Activated naive CD8-positive, alpha-beta T cell treated with anti-CD3 and anti-CD28 coated beads, Interleukin-2, amount 50 U/mL, for 24 hours (primary cell): ENCODE measurements around the gene PPFIBP2.

ENCODE experiments used
- ATAC-seq: fragments of 150-1000 bp; cut with Tn5 transposase; one replicate; pipeline ENCODE4 v1.10.0; 2021
- DNase-seq: peaks from one replicate; pipeline ENCODE4 v3.0.0; 2021
- H3K27ac Mint-ChIP-seq: one replicate; pipeline ENCODE4 v1.8.0; 2021; ENCODE audit warnings: mild to moderate bottlenecking, mixed read lengths
- H3K27me3 Mint-ChIP-seq: one replicate; pipeline ENCODE4 v1.8.0; 2021; ENCODE audit warnings: mixed read lengths
- H3K36me3 Mint-ChIP-seq: one replicate; pipeline ENCODE4 v1.8.0; 2021; ENCODE audit warnings: low read depth, mixed read lengths
- H3K4me1 Mint-ChIP-seq: one replicate; pipeline ENCODE4 v1.8.0; 2021; ENCODE audit warnings: mixed read lengths
- H3K4me3 Mint-ChIP-seq: one replicate; pipeline ENCODE4 v1.8.0; 2021; ENCODE audit warnings: mild to moderate bottlenecking, moderate library complexity, mixed read lengths
- H3K9me3 Mint-ChIP-seq: one replicate; pipeline ENCODE4 v1.8.0; 2021; ENCODE audit warnings: mixed read lengths

Gene PPFIBP2

GRCh38 chr11:7579361-7579791 is 65.6 kb downstream of the PPFIBP2 start:
- Mint-ChIP-seq H3K4me3 (no peak overlapping the region), H3K36me3 (peaks cover 3% of the 10 kb centered on the region), H3K27me3 (peaks cover 46% of the 10 kb centered on the region), H3K27ac (no peak overlapping the region), H3K4me1 (peaks cover 37% of the 10 kb centered on the region), H3K9me3 (no peaks in the 10 kb centered on the region)
- DNase-seq (no peak), ATAC-seq (no peak)

- ATAC-seq (no peak), DNase-seq (no peak)
- Mint-ChIP-seq H3K36me3 (peaks cover 3% of the 10 kb centered on the region), H3K27ac (no peak overlapping the region), H3K27me3 (peaks cover 29% of the 10 kb centered on the region), H3K9me3 (no peaks in the 10 kb centered on the region), H3K4me1 (peaks cover 29% of the 10 kb centered on the region), H3K4me3 (no peak overlapping the region)
These were observed 67.3 kb downstream of the PPFIBP2 start for GRCh38 chr11:7581021-7581590.

- peaks cover 18% of the 10 kb centered on the region for H3K4me1 Mint-ChIP-seq
- H3K9me3 Mint-ChIP-seq = no peaks in the 10 kb centered on the region
- peaks cover 3% of the 10 kb centered on the region for H3K36me3 Mint-ChIP-seq
- H3K27me3 Mint-ChIP-seq = peaks cover 19% of the 10 kb centered on the region
- H3K4me3 Mint-ChIP-seq = no peak overlapping the region
- ATAC-seq = no peak
- DNase-seq = no peak
- H3K27ac Mint-ChIP-seq = no peak overlapping the region
These were observed 68.7 kb downstream of the PPFIBP2 start for GRCh38 chr11:7582338-7582985.

GRCh38 chr11:7583248-7583647 is 69.4 kb downstream of the PPFIBP2 start:
- peaks cover 3% of the 10 kb centered on the region for H3K36me3 Mint-ChIP-seq
- DNase-seq = no peak
- no peaks in the 10 kb centered on the region for H3K9me3 Mint-ChIP-seq
- ATAC-seq = peak; percentile 30
- H3K4me1 Mint-ChIP-seq = peaks cover 10% of the 10 kb centered on the region
- no peak overlapping the region for H3K27ac Mint-ChIP-seq
- peaks cover 16% of the 10 kb centered on the region for H3K27me3 Mint-ChIP-seq
- H3K4me3 Mint-ChIP-seq = no peak overlapping the region

GRCh38 chr11:7584910-7585309 is 71.1 kb downstream of the PPFIBP2 start:
- ATAC-seq = no peak
- Mint-ChIP-seq H3K4me1 (peaks cover 3% of the 10 kb centered on the region), H3K4me3 (no peak overlapping the region), H3K27me3 (peaks cover 7% of the 10 kb centered on the region), H3K36me3 (peaks cover 3% of the 10 kb centered on the region), H3K27ac (no peak overlapping the region), H3K9me3 (no peaks in the 10 kb centered on the region)
- DNase-seq = no peak

GRCh38 chr11:7585816-7586215 is 72.0 kb downstream of the PPFIBP2 start:
- Mint-ChIP-seq H3K4me1 (peaks cover 3% of the 10 kb centered on the region), H3K27me3 (peaks cover 5% of the 10 kb centered on the region), H3K27ac (no peak overlapping the region), H3K4me3 (no peak overlapping the region), H3K36me3 (peaks cover 3% of the 10 kb centered on the region), H3K9me3 (no peaks in the 10 kb centered on the region)
- ATAC-seq = no peak
- DNase-seq = no peak

GRCh38 chr11:7586376-7586775 is 72.6 kb downstream of the PPFIBP2 start:
- ATAC-seq = no peak
- Mint-ChIP-seq H3K9me3 (no peaks in the 10 kb centered on the region), H3K27ac (no peak overlapping the region), H3K4me3 (no peak overlapping the region), H3K36me3 (peaks cover 3% of the 10 kb centered on the region), H3K4me1 (peaks cover 3% of the 10 kb centered on the region), H3K27me3 (peaks cover 5% of the 10 kb centered on the region)
- DNase-seq = no peak

GRCh38 chr11:7587712-7588111 is 73.9 kb downstream of the PPFIBP2 start:
- DNase-seq (no peak), ATAC-seq (no peak)
- Mint-ChIP-seq H3K4me1 (peaks cover 17% of the 10 kb centered on the region), H3K27ac (no peak overlapping the region), H3K36me3 (peaks cover 3% of the 10 kb centered on the region), H3K27me3 (peaks cover 5% of the 10 kb centered on the region), H3K4me3 (no peak overlapping the region), H3K9me3 (no peaks in the 10 kb centered on the region)

GRCh38 chr11:7589861-7590260 is 76.1 kb downstream of the PPFIBP2 start:
- no peaks in the 10 kb centered on the region for H3K9me3 Mint-ChIP-seq
- DNase-seq (no peak), ATAC-seq (no peak)
- no peak overlapping the region for H3K27ac Mint-ChIP-seq
- H3K27me3 Mint-ChIP-seq = no peaks in the 10 kb centered on the region
- no peaks in the 10 kb centered on the region for H3K36me3 Mint-ChIP-seq
- no peak overlapping the region for H3K4me3 Mint-ChIP-seq
- peaks cover 18% of the 10 kb centered on the region for H3K4me1 Mint-ChIP-seq

GRCh38 chr11:7590529-7590928 is 76.7 kb downstream of the PPFIBP2 start:
- ATAC-seq = no peak
- no peak overlapping the region for H3K27ac Mint-ChIP-seq
- no peak for DNase-seq
- H3K4me3 Mint-ChIP-seq = no peak overlapping the region
- H3K4me1 Mint-ChIP-seq = peaks cover 18% of the 10 kb centered on the region
- H3K9me3 Mint-ChIP-seq = no peaks in the 10 kb centered on the region
- no peaks in the 10 kb centered on the region for H3K36me3 Mint-ChIP-seq
- no peaks in the 10 kb centered on the region for H3K27me3 Mint-ChIP-seq

GRCh38 chr11:7591107-7591894 is 77.5 kb downstream of the PPFIBP2 start:
- no peaks in the 10 kb centered on the region for H3K9me3 Mint-ChIP-seq
- H3K36me3 Mint-ChIP-seq = no peaks in the 10 kb centered on the region
- no peak overlapping the region for H3K27ac Mint-ChIP-seq
- no peak for DNase-seq
- no peaks in the 10 kb centered on the region for H3K27me3 Mint-ChIP-seq
- no peak for ATAC-seq
- peaks cover 18% of the 10 kb centered on the region for H3K4me1 Mint-ChIP-seq
- no peak overlapping the region for H3K4me3 Mint-ChIP-seq

- H3K27ac Mint-ChIP-seq = no peak overlapping the region
- no peak for DNase-seq
These were observed 78.2 kb downstream of the PPFIBP2 start for GRCh38 chr11:7591987-7592386.

GRCh38 chr11:7592711-7593110 is 78.9 kb downstream of the PPFIBP2 start:
- Mint-ChIP-seq H3K4me3 (no peak overlapping the region), H3K36me3 (no peaks in the 10 kb centered on the region), H3K27me3 (no peaks in the 10 kb centered on the region), H3K9me3 (no peaks in the 10 kb centered on the region), H3K4me1 (peaks cover 18% of the 10 kb centered on the region), H3K27ac (no peak overlapping the region)
- no peak for ATAC-seq
- no peak for DNase-seq

More at GRCh38 chr11:7591987-7592386, 78.2 kb downstream of the PPFIBP2 start:
- Mint-ChIP-seq H3K9me3 (no peaks in the 10 kb centered on the region), H3K4me3 (no peak overlapping the region), H3K27me3 (no peaks in the 10 kb centered on the region), H3K4me1 (peaks cover 18% of the 10 kb centered on the region), H3K36me3 (no peaks in the 10 kb centered on the region)
- ATAC-seq = no peak

GRCh38 chr11:7593481-7593880 is 79.7 kb downstream of the PPFIBP2 start:
- H3K27ac Mint-ChIP-seq = no peak overlapping the region
- no peak overlapping the region for H3K4me3 Mint-ChIP-seq
- peaks cover 18% of the 10 kb centered on the region for H3K4me1 Mint-ChIP-seq
- no peaks in the 10 kb centered on the region for H3K9me3 Mint-ChIP-seq
- ATAC-seq (no peak), DNase-seq (no peak)
- H3K36me3 Mint-ChIP-seq = peaks cover 1% of the 10 kb centered on the region
- no peaks in the 10 kb centered on the region for H3K27me3 Mint-ChIP-seq
